Astrocyte (in vitro differentiated cells and primary cell): Measurements from ENCODE around the gene KHK.

ENCODE experiments used
- CTCF ChIP-seq: IDR thresholded peaks from 2 replicates; pipeline ENCODE4 v1.5.1; 2011; ENCODE audit warnings: low read depth, mild to moderate bottlenecking, inconsistent platforms, low read length, moderate library complexity; ENCODE audit not compliant: insufficient read depth
- EZH2 ChIP-seq: IDR thresholded peaks from 2 replicates; pipeline ENCODE4 v1.6.1; 2012; ENCODE audit warnings: mild to moderate bottlenecking, low read length, inconsistent platforms; ENCODE audit not compliant: insufficient read depth

GRCh38 chr2:27085062-27085672 lies 1.4 kb upstream of the KHK start:
- TF ChIP-seq CTCF (no peak), EZH2 (no peak)
